Activated naive CD4-positive, alpha-beta T cell treated with anti-CD3 and anti-CD28 coated beads, Interleukin-2, amount 50 U/mL, for 24 hours (primary cell): ENCODE results near the gene CES3.

Experiments used
- H3K27ac Mint-ChIP-seq: one replicate; pipeline ENCODE4 v1.8.0; 2021; ENCODE audit warnings: mild to moderate bottlenecking, mixed read lengths
- H3K27me3 Mint-ChIP-seq: one replicate; pipeline ENCODE4 v1.8.0; 2021; ENCODE audit warnings: mixed read lengths
- H3K36me3 Mint-ChIP-seq: one replicate; pipeline ENCODE4 v1.8.0; 2021; ENCODE audit warnings: mixed read lengths
- H3K4me1 Mint-ChIP-seq: one replicate; pipeline ENCODE4 v1.8.0; 2021; ENCODE audit warnings: mixed read lengths
- H3K4me3 Mint-ChIP-seq: one replicate; pipeline ENCODE4 v1.8.0; 2021; ENCODE audit warnings: mild to moderate bottlenecking, mixed read lengths
- H3K9me3 Mint-ChIP-seq: one replicate; pipeline ENCODE4 v1.8.0; 2021; ENCODE audit warnings: mixed read lengths

Gene CES3

DNA sequence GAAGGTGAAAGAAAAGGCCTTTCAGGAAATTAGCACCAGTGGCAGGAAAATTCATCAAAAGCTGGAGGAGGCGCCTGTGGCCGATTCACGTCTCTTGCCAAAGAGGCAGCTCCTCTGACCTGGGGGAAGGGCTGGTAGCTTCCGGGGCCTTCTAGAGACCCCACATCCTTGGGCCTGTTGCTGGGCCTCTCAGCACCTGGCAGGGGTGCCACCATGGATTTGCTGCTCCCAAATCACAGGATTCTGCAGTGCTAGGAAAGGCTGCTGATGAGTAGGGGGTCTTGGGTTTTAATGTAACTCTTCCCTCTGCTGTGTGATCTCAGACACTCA lies 56.3 kb downstream of the CES3 start:
- Mint-ChIP-seq H3K9me3 (no peaks in the 10 kb centered on the region), H3K4me3 (no peak overlapping the region), H3K27ac (no peak overlapping the region)

DNA sequence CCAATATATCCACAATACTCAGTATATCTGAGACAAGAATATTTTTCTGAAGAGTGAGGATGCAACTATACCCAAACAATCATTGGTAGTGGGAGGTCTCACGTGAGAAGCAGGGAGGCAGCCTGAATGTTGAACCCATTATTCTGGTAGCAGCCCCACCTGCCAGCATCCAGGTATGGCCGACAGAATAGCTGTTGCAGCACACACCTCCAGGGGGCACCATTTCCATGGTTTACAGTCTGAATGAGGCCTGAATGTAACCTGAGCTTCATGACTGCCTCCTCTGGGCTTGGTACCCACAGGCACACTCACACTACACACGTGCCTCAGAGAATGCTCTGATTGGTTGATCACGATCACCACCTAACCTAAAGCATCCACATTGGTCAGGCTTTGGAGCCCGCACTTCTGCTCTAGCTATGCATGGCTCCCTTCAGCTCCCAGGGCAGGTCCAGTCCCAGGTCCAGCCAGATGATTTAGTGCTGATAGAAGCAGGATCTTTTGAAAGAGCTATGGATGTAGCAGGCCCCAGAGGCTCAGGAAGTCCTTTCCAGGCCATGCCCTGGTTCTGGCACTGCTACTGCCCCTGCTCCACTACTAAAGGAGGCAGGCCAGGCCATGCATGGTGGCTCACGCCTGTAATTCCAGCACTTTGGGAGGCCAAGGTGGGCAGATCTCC lies 56.9 kb downstream of the CES3 start:
- no peak overlapping the region for H3K27ac Mint-ChIP-seq
- H3K9me3 Mint-ChIP-seq = no peaks in the 10 kb centered on the region
- no peaks in the 10 kb centered on the region for H3K4me1 Mint-ChIP-seq
- no peak overlapping the region for H3K4me3 Mint-ChIP-seq
- H3K27me3 Mint-ChIP-seq = no peaks in the 10 kb centered on the region
- no peaks in the 10 kb centered on the region for H3K36me3 Mint-ChIP-seq

More for the DNA sequence above, 56.3 kb downstream of the CES3 start:
- Mint-ChIP-seq H3K4me1 (no peaks in the 10 kb centered on the region), H3K27me3 (no peaks in the 10 kb centered on the region), H3K36me3 (no peaks in the 10 kb centered on the region)

DNA sequence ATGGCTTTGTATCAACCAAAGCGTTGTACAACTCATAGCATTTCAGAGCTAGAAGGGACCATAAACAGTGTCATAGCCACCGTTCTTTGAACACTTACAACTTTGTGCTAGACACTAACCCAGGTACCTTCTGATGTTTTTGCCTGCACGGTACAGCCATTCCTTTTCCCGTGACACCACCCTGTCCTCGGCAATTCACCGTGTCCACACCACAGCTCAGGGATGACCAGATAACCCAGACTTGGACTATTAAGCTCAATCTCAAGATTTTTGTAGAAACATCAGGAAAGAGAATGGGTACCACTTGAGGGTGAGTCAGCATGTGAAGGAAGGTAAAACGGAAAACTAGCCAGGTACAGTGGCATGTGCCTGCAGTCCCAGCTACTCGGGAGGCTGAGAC lies 58.1 kb downstream of the CES3 start:
- H3K36me3 Mint-ChIP-seq = no peaks in the 10 kb centered on the region
- peaks cover 3% of the 10 kb centered on the region for H3K4me1 Mint-ChIP-seq
- no peak overlapping the region for H3K27ac Mint-ChIP-seq
- H3K27me3 Mint-ChIP-seq = no peaks in the 10 kb centered on the region
- no peak overlapping the region for H3K4me3 Mint-ChIP-seq
- H3K9me3 Mint-ChIP-seq = no peaks in the 10 kb centered on the region

DNA sequence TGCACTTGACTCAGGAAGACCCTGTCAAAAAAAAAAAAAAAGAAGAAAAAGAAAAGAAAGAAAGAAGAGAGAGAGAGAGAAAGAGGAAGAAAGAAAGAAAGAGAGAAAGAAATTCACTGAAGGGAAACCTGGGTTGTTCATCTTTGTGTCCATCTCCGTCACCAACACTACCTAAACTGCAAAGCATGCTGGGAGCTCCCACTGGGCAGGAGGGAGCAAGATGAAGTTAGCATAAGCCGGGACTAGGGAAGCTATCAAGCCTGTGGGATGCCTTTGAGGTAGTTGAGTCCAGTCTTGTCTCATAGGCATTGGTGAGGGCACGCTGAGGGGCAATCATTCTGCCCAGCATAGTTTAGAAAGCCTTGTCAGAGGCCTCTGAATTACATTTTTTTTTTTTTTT lies 60.3 kb downstream of the CES3 start:
- H3K9me3 Mint-ChIP-seq = no peaks in the 10 kb centered on the region
- H3K27ac Mint-ChIP-seq = no peak overlapping the region
- no peaks in the 10 kb centered on the region for H3K36me3 Mint-ChIP-seq
- no peak overlapping the region for H3K4me3 Mint-ChIP-seq
- H3K4me1 Mint-ChIP-seq = peaks cover 3% of the 10 kb centered on the region
- no peaks in the 10 kb centered on the region for H3K27me3 Mint-ChIP-seq

DNA sequence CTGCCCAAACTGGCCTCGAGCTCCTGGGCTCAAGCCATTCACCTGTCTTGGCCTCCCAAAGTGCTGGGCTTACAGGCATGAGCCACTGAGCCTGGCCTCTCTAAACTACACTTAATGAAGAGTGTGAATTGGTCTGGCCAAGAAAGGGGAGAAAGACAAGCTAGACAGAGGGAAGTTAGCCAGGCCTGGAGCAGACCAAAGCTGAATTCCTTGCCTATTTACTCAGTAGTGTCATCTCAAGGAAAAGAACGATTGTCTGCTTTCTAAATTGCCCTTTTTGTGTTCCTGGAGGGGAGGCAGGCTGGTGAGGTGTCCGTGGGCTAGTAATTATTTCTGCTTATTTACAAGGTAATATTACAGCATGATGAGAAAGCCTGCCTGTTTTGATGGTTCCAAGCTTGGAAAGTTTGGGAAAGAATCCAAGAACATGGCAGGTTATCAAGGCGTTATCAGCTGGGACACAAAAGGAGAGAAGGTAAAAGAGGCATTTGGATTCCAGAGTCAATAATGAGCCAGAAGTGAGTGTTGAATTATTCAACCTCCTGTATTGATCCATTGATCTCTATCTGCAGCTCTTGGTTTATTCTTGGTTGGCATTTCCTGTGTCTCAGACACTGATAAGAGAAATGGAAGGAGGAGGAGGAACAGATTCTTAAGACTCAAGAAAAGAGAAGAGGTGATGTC lies 61.6 kb downstream of the CES3 start:
- Mint-ChIP-seq H3K36me3 (no peaks in the 10 kb centered on the region), H3K27ac (no peak overlapping the region)

DNA sequence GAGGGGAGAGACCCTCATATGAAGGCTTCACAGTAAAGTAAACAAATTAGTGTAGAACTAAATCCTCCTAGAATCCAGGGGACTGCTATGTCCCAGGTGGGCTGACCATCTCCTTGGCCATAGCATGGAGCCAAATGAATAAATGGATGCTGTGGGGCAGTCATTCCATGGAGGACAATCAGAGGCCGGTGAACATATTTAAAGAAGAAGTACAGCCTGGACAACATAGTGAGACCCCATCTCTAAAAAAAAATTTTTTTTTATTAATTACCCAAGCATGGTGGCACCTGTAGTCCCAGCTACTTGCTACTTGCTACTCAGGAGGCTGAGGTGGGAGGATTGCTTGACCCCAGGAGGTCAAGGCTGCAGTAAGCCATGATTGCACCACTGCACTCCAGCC lies 62.6 kb downstream of the CES3 start:
- Mint-ChIP-seq H3K4me1 (peaks cover 7% of the 10 kb centered on the region), H3K36me3 (no peaks in the 10 kb centered on the region), H3K27me3 (no peaks in the 10 kb centered on the region), H3K9me3 (no peaks in the 10 kb centered on the region), H3K4me3 (no peak overlapping the region), H3K27ac (no peak overlapping the region)

More for the DNA sequence above, 61.6 kb downstream of the CES3 start:
- Mint-ChIP-seq H3K4me3 (no peak overlapping the region), H3K27me3 (no peaks in the 10 kb centered on the region), H3K4me1 (peaks cover 3% of the 10 kb centered on the region), H3K9me3 (no peaks in the 10 kb centered on the region)
